Measurements from ENCODE around the gene PIK3C2G. TPM values are rescaled to one million over a fixed set of nuclear protein-coding genes. Genes with fewer than 3 reads are reported as not detected.
"Not testable (repeated sequence)": the region's sequence is repeated elsewhere in the genome, so short reads cannot be mapped to it uniquely, and the experiment has no call there.

Gene PIK3C2G
- total RNA-seq, 2 experiments from 2014 or later = not detected

DNA sequence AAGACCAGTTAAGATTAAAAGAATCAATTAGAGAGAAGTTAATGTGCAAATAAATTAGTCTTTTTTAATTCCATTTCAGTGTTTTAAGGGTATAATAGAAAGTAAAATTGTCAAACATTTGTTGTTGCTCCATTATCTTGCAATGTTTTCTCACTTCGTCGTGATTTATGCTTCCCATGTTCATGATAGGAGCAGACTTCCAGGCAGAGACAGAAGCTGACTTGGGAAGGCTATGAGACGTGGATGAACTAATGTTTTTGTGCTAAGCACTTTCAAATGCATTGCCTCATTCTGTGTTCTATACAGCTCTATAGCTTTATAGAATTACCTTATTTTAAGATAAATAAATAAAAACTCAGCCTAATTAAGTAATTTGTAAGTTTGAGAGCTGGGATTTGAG, 226.2 kb downstream of the PIK3C2G start:
- Mint-ChIP-seq H3K4me3 (no peak overlapping the region), H3K27me3 (no peaks in the 10 kb centered on the region), H3K4me1 (no peaks in the 10 kb centered on the region), H3K27ac (no peak overlapping the region), H3K9me3 (no peaks in the 10 kb centered on the region), H3K36me3 (ENCODE audit: low read depth) (no peaks in the 10 kb centered on the region)
- no peak for DNase-seq
- ChIA-PET CTCF (no interaction called here), POLR2A (no interaction called here)

DNA sequence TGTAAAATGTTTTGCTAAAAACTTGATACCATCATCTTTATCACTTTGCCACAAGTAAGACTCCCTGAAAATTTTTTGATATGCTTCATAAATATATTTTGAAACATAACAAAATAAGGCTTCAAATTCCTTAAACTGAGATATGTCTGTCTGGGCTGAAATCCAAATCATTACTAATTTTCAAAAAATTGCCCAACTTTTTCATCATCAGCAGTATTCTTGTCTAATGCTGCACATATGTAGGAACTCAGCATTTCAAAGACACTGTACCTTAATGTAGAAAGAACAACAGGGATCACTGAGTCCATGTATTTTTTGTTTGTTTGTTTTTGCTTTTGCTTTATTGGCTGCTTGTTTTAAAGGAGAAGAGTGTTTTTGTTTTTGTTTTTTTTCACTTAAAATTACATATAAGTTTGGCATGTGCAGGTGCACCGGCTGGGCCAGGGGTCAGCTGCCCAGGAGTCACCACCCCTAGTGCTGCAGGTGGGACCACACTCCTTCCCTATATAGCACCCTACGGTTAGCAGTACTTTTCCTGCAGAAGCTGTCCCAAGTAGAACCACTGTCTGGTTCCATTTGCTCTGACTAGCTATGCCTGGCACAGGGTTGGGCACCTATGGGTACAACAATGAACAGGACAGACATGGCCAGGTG, 231.2 kb downstream of the PIK3C2G start:
- no peak for DNase-seq
- H3K36me3 Mint-ChIP-seq (ENCODE audit: low read depth) = no peaks in the 10 kb centered on the region
- no peaks in the 10 kb centered on the region for H3K27me3 Mint-ChIP-seq
- no peaks in the 10 kb centered on the region for H3K9me3 Mint-ChIP-seq
- CTCF ChIA-PET = no interaction called here
- no peak overlapping the region for H3K4me3 Mint-ChIP-seq
- no peaks in the 10 kb centered on the region for H3K4me1 Mint-ChIP-seq
- no peak overlapping the region for H3K27ac Mint-ChIP-seq
- POLR2A ChIA-PET = no interaction called here

DNA sequence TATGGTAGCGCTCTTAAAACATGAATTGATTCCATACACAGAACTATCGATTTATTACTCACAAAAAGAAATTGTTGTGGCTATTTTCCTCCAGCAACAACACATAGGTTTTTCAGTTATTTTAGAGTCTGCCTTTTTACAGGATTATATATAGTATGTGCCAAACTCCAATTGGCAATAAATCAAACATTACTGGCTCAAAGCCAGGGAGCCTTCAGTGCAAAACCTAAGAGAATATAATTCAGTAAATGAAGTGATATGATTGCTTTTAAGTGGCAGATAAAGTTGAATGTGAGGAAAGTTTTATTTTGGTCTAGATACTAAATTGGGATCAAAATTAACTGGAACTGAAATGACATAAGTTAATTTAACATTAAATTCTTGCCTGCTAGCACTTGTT, 234.8 kb downstream of the PIK3C2G start:
- ChIA-PET POLR2A (no interaction called here), CTCF (no interaction called here)
- H3K4me1 Mint-ChIP-seq = no peaks in the 10 kb centered on the region
- no peak for DNase-seq
- H3K27me3 Mint-ChIP-seq = no peaks in the 10 kb centered on the region
- peaks cover 9% of the 10 kb centered on the region for H3K9me3 Mint-ChIP-seq
- H3K4me3 Mint-ChIP-seq = no peak overlapping the region
- H3K36me3 Mint-ChIP-seq (ENCODE audit: low read depth) = no peaks in the 10 kb centered on the region
- H3K27ac Mint-ChIP-seq = no peak overlapping the region

DNA sequence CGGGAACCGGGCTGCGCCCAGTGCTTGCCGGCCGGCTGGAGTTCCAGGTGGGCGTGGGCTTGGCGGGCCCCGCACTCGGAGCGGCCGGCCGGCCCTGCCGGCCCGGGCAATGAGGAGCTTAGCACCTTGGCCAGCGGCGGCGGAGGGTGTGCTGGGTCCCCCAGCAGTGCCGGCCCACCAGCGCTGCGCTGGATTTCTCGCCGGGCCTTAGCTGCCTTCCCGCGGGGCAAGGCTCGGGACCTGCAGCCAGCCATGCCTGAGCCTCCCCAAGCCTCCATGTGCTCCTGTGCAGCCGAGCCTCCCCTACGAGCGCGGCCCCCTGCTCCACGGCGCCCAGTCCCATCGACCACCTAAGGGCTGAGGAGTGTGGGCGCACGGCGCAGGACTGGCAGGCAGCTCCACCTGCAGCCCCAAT, 238.8 kb downstream of the PIK3C2G start:
- DNase-seq; CTCF ChIA-PET; H3K27me3 Mint-ChIP-seq; H3K4me3 Mint-ChIP-seq; H3K4me1 Mint-ChIP-seq; POLR2A ChIA-PET; H3K27ac Mint-ChIP-seq; H3K36me3 Mint-ChIP-seq (ENCODE audit: low read depth): not testable (repeated sequence)
- H3K9me3 Mint-ChIP-seq = peaks cover 11% of the 10 kb centered on the region

DNA sequence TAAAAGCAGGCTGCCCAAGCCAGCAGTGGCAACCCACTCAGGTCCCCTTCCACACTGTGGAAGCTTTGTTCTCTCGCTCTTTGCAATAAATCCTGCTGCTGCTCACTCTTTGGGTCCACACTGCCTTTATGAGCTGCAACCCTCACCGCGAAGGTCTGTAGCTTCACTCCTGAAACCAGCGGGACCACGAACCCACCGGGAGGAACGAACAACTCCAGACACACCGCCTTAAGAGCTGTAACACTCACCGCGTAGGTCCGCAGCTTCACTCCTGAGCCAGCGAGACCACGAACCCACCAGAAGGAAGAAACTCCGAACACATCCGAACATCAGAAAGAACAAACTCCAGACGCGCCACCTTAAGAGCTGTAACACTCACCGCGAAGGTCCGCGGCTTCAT, 239.4 kb downstream of the PIK3C2G start:
- H3K4me1 Mint-ChIP-seq; DNase-seq; H3K27me3 Mint-ChIP-seq; H3K4me3 Mint-ChIP-seq; CTCF ChIA-PET; H3K36me3 Mint-ChIP-seq (ENCODE audit: low read depth); POLR2A ChIA-PET; H3K27ac Mint-ChIP-seq: not testable (repeated sequence)
- peaks cover 11% of the 10 kb centered on the region for H3K9me3 Mint-ChIP-seq

DNA sequence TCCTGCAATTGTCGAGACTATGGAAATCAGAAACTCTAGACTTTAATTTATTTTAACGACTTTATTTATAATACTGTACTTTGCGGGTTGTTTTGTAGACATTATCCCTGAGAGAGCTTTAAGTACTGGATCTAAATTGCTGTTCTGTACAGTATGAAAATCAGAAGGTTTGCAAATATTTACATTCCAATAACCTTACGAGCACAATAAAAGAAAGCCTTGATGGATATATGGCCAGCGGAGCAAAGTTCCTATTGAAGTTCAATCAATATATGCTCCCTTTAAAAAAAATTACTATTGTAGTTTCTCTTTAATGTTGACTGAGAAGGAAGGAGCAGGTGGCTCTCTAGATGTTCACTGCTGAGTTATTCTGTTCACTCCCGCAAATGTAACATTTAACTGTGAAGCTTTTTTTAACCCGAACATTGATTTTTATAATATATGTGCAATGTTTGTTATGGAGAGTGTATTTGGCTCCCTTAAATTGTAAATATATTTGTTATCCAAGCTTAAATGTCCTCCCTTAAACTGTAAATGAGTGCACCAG, 241.2 kb downstream of the PIK3C2G start:
- H3K27ac Mint-ChIP-seq = no peak overlapping the region
- H3K27me3 Mint-ChIP-seq = no peaks in the 10 kb centered on the region
- no peaks in the 10 kb centered on the region for H3K4me1 Mint-ChIP-seq
- CTCF ChIA-PET = no interaction called here
- H3K36me3 Mint-ChIP-seq (ENCODE audit: low read depth) = no peaks in the 10 kb centered on the region
- peaks cover 11% of the 10 kb centered on the region for H3K9me3 Mint-ChIP-seq
- POLR2A ChIA-PET = no interaction called here
- H3K4me3 Mint-ChIP-seq = no peak overlapping the region
- no peak for DNase-seq

DNA sequence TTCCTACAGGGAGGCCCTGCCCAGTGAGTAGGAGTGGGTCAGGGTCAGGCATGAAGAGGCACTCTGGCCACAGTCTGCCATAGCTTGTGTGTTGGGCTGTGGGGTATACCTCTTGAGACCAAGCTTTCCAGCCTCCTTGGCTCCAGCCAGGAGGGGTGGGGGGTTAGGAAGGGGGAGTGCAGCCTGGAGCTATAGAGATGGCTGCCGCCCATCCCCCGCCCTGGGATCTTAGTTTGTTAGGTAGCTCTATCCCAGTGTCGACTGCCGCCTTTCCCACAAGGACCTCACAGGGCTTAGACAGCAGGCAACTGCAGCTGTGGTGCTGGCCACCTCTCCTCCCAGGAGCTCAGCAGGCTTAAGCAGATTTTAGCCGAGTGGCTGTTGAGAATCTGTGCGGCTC, 260.1 kb downstream of the PIK3C2G start:
- DNase-seq = no peak
- Mint-ChIP-seq H3K4me3 (no peak overlapping the region), H3K36me3 (ENCODE audit: low read depth) (no peaks in the 10 kb centered on the region), H3K4me1 (no peaks in the 10 kb centered on the region), H3K27ac (no peak overlapping the region), H3K9me3 (peaks cover 19% of the 10 kb centered on the region), H3K27me3 (no peaks in the 10 kb centered on the region)
- POLR2A ChIA-PET = no interaction called here
- CTCF ChIA-PET = no interaction called here

DNA sequence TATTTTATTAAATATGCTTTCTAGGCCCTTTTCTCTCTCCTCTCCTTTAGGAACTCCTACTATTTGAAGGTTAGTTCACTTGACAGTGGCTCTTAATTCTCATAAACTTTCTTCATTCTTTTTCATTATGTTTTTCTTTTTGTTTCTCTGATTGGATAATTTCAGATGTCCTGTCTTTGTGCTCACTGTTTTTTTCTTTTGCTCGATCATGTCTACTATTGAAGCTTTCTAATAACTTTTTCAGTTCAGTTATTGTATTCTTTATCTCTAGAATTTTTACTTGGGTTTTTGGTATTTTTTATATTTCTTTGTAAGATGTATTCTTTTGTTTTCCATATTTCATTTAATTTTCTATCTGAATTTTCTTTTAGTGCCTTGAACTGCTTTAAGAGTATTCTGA, 261.5 kb downstream of the PIK3C2G start:
- Mint-ChIP-seq H3K27me3 (no peaks in the 10 kb centered on the region), H3K4me1 (no peaks in the 10 kb centered on the region), H3K27ac (no peak overlapping the region), H3K9me3 (peaks cover 19% of the 10 kb centered on the region), H3K4me3 (no peak overlapping the region), H3K36me3 (ENCODE audit: low read depth) (no peaks in the 10 kb centered on the region)
- POLR2A ChIA-PET = no interaction called here
- CTCF ChIA-PET = no interaction called here
- DNase-seq = no peak

DNA sequence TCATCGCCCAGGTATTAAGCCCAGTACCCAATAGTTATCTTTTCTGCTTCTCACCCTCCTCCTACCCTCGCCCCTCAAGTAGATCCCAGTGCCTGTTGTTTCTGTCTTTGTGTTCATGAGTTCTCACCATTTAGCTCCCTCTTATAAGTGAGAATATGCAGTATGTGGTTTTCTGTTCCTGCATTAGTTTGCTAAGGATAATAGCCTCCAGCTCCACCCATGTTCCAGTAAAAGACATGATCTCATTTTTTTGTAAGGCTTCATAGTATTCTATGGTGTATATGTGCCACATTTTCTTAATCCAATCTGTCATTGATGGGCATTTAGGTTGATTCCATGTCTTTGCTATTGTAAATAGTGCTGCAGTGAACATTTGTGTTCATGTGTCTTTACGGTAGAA, 281.2 kb downstream of the PIK3C2G start:
- H3K4me1 Mint-ChIP-seq; H3K9me3 Mint-ChIP-seq; CTCF ChIA-PET; DNase-seq; POLR2A ChIA-PET; H3K36me3 Mint-ChIP-seq (ENCODE audit: low read depth); H3K27me3 Mint-ChIP-seq; H3K27ac Mint-ChIP-seq; H3K4me3 Mint-ChIP-seq: not testable (repeated sequence)

DNA sequence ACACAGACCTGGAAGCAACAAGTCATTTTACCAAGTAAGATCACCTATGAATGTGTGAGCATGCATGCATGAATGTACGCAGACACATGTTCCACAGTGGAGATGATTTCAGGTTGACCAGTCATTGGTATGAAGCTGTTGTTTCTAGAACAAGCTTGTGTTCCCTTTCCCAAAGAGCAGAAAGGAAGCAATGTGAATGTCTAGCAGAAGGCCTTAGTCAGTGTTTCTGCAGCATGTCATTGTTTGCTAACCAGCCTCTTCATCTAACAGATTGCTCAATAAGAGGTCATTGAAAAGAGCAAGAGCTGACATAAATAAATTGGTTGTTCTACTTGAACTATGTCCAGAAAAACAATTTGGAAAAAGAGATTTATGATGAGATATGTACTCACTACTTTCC, 285.1 kb downstream of the PIK3C2G start:
- H3K4me3 Mint-ChIP-seq = no peak overlapping the region
- H3K9me3 Mint-ChIP-seq = peaks cover 1% of the 10 kb centered on the region
- H3K27me3 Mint-ChIP-seq = no peaks in the 10 kb centered on the region
- DNase-seq = no peak
- no peaks in the 10 kb centered on the region for H3K4me1 Mint-ChIP-seq
- POLR2A ChIA-PET = no interaction called here
- no peaks in the 10 kb centered on the region for H3K36me3 Mint-ChIP-seq (ENCODE audit: low read depth)
- no peak overlapping the region for H3K27ac Mint-ChIP-seq
- CTCF ChIA-PET = no interaction called here

DNA sequence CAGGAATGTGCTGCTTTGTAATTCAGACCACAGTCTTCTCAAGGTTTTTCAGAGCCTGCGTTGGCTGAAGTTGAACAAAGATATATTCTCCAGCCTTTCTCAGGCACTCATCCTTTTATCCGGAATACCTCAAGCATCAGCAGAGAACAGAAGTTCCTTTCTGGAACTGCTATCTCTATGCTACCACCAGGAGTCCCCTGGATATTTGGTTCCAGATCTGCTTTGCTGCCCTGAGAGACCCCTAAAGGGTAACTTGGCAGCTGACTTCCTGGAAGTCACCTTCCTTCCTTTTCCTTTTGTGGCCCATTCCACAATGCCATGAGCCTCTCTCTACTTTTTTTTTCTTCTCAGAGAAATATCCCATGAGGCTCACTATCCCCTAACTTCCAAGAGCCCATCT, 288.3 kb downstream of the PIK3C2G start:
- Mint-ChIP-seq H3K4me3 (no peak overlapping the region), H3K9me3 (peaks cover 1% of the 10 kb centered on the region), H3K27me3 (no peaks in the 10 kb centered on the region), H3K27ac (no peak overlapping the region), H3K4me1 (no peaks in the 10 kb centered on the region), H3K36me3 (ENCODE audit: low read depth) (no peaks in the 10 kb centered on the region)
- no peak for DNase-seq
- ChIA-PET POLR2A (no interaction called here), CTCF (no interaction called here)

DNA sequence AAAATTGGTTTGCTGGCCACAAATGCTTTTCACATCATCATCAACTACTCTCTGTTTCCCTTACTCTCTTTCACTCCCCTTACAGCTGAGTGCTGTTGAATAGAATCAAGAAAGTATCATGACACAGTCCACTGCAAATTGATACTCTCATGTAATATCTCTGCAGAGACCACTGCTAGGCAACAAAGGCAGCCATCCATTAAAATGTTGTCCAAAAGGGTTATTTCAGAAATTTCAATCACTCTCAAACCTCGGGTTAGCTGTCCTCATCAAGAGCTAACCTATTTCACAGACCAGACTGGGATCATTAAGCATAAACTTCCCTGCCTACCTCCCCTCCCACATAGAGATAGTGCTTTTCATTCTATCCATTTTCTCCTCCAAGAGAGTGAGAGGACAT, 289.8 kb downstream of the PIK3C2G start:
- H3K9me3 Mint-ChIP-seq = peaks cover 1% of the 10 kb centered on the region

DNA sequence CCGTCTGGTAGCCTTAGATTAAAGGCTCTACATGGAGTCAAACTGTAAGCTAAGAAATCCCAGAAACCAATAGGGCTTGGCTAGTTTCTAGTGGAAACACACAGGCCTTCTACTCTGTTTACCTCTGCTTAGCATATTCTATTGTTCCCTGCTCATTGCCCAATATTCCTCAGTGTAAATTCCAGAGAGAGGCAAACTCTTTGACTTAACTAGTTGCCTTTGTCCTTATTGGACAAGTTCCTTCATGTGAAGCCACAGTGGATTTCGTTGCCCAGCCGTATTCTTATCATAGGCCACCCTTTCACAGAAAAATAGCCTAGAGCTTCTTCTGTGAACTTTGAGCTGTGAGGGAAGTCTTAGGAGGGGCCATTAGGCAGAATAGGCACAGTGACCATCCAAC, 290.4 kb downstream of the PIK3C2G start:
- POLR2A ChIA-PET = no interaction called here
- peaks cover 1% of the 10 kb centered on the region for H3K9me3 Mint-ChIP-seq
- no peak for DNase-seq
- H3K4me3 Mint-ChIP-seq = no peak overlapping the region
- no peaks in the 10 kb centered on the region for H3K4me1 Mint-ChIP-seq
- no peaks in the 10 kb centered on the region for H3K36me3 Mint-ChIP-seq (ENCODE audit: low read depth)
- CTCF ChIA-PET = no interaction called here
- H3K27me3 Mint-ChIP-seq = no peaks in the 10 kb centered on the region
- no peak overlapping the region for H3K27ac Mint-ChIP-seq

More for the DNA sequence above, 289.8 kb downstream of the PIK3C2G start:
- Mint-ChIP-seq H3K4me1 (no peaks in the 10 kb centered on the region), H3K4me3 (no peak overlapping the region), H3K27ac (no peak overlapping the region), H3K27me3 (no peaks in the 10 kb centered on the region), H3K36me3 (ENCODE audit: low read depth) (no peaks in the 10 kb centered on the region)
- no peak for DNase-seq
- POLR2A ChIA-PET = no interaction called here
- CTCF ChIA-PET = no interaction called here

DNA sequence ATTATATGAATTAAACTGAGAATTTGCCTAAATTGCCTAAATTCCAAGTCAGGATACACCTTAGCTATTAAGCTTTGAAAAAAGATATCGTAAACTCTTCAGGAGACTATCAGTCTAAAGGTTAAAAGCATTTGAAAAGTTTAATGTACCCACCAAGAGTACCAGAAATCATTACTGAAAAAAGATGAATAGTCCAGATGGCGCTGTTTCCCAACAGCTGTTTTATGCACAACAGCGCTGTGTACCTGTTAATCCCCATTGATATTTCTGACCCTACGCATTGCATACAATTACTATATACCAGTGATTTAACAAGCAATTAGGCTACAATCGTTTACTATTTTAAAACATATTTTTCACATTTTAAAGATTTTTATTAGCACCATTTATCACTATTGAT, 291.5 kb downstream of the PIK3C2G start:
- Mint-ChIP-seq H3K27ac (no peak overlapping the region), H3K36me3 (ENCODE audit: low read depth) (no peaks in the 10 kb centered on the region), H3K4me1 (no peaks in the 10 kb centered on the region), H3K27me3 (no peaks in the 10 kb centered on the region), H3K9me3 (peaks cover 1% of the 10 kb centered on the region), H3K4me3 (no peak overlapping the region)
- ChIA-PET POLR2A (no interaction called here), CTCF (no interaction called here)
- DNase-seq = no peak

DNA sequence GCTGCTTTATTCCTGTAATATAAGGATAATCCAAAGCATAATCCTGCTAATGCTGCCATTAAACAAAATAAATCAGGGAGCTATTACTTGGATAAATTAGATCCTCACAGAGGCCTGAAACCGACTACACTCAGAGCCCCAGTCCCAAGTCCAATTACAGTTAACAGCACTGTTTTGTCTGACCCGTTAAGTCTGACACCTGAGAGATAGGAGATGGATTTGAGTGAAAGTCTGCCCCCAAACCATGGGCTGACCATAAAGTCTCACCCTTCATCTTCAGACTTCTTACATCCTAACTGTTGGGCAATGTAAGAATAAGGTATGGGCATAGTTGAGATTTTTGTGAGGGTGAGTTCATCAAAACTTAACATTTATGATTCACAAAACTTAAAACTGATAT, 294.8 kb downstream of the PIK3C2G start:
- peaks cover 3% of the 10 kb centered on the region for H3K9me3 Mint-ChIP-seq
- no peak for DNase-seq
- no peaks in the 10 kb centered on the region for H3K36me3 Mint-ChIP-seq (ENCODE audit: low read depth)
- no peak overlapping the region for H3K4me3 Mint-ChIP-seq
- POLR2A ChIA-PET = no interaction called here
- H3K27me3 Mint-ChIP-seq = no peaks in the 10 kb centered on the region
- H3K4me1 Mint-ChIP-seq = no peaks in the 10 kb centered on the region
- H3K27ac Mint-ChIP-seq = no peak overlapping the region
- CTCF ChIA-PET = no interaction called here
